Measurements from ENCODE around the gene SNRNP70.
"Not testable (repeated sequence)": the region's sequence is repeated elsewhere in the genome, so short reads cannot be mapped to it uniquely, and the experiment has no call there.

Gene SNRNP70

DNA sequence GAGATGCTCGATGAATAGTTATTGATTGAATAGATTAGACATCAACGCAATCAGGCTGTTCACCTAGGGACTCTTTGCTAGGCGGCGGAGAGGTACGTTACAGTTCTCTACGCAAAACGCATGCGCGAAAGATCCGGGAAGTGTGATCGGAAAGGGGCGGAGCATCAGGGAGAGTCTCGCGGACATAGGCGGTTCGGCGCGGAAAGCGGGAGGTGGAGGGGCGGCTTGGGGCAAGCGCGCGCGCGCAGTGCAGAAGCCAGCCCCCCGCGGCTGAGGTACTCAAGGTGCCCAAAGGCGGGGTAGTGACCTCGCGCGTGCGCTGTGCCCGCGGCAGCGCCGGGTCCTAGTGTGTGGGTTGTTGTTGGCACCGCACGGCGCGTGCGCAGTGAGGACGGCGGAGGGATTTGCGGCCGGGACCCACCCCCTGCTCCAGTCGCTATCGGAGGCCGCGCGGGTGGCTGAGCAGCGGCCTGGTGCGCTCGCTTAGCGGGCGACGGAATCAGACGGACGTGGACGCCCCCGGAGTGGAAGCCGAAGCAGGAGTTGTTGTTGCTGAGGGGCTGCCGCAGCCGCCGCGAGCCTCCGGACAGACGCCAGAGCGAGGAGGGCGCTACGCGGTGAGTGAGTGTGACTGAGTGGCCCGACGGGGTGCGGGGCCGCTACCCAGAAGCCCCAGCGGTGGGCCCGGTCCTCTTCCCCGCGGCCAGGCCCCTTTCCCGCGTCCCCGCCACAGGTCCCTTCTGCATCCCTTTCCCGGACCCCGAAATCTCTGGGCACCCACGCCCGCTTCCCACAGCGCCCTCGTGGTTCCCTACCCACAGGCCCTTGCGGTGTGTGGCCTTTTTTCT, at the start of gene SNRNP70:
Gene SNRNP70, plus strand, starts transcription at position 432 of the 848 bp plus-strand sequence. CDS start 964 bp downstream, outside the sequence.
- DNase-seq (ENCODE audit: low read depth, low spot score), result peak; percentile 100

GRCh38 chr19:49036815-49037214, 48.4 kb upstream of the SNRNP70 start, which contains the start of gene CGB1:
CGB1 (minus strand) TSS chr19:49036895; CDS start chr19:49036711, 184 bp downstream.
- DNase-seq (ENCODE audit: low read depth, low spot score), result peak; percentile 75

- DNase-seq (ENCODE audit: low read depth, low spot score), result not testable (repeated sequence)
These were observed 47.1 kb upstream of the SNRNP70 start for GRCh38 chr19:49038111-49038510.

DNA sequence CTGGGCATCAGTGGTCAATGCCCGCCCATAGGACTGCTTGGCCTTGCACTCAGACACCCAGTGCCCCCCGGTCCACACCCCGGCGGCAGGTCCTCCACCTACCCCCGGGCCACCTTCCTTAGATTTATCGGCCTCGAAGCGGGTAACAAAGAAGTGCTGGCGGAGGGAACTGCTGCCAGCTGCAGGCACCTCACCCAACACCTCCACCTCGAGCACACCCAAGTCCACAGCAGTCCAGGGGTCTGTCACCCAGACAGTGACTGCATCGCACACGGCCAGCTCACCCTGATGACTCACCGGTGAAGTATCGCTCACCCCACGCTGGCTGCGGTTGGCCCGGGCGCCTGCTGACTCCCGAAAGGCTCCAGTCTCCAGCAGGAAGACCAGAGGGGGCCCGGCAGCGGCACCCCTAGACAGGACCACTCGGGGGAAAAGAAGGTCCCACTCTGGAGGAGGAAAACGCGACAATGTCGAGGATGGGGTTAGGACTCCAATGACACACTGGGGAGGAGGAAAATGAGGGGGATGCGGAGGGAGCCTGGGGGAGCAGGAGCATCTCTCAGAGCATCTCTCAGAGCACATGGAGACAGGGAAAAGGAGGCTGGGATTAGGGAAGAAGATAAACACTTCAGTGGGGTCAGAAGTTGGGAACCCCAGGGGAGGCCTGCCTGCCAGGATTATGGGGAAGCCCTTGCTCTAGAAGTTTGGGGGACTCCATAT, 46.5 kb upstream of the SNRNP70 start:
- DNase-seq (ENCODE audit: low read depth, low spot score), result not testable (repeated sequence)

GRCh38 chr19:49039736-49040135, 45.5 kb upstream of the SNRNP70 start:
- DNase-seq (ENCODE audit: low read depth, low spot score), result not testable (repeated sequence)

GRCh38 chr19:49042177-49042576, 43.1 kb upstream of the SNRNP70 start:
- DNase-seq (ENCODE audit: low read depth, low spot score), result peak; percentile 18

DNA sequence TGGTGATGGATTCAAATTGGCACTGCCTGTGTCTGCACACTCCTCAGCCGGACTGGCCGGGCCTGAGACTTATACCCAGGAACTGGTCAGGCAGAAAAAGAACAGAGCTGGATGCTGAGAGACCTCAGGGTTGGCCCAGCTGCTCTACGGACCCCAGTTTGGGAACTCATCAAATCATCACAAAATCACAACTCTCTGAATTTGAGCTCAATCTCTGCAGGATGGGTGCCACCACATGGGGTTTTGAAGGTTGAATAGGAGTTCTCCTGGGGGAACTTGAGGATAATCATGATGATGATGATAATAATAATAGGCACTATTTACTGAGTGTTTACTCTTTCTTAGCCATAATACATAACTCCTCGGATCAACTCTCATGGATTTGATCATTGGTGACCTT, 42.6 kb upstream of the SNRNP70 start:
- DNase-seq (ENCODE audit: low read depth, low spot score), result not testable (repeated sequence)

- DNase-seq (ENCODE audit: low read depth, low spot score), result not testable (repeated sequence)
These were observed 41.7 kb upstream of the SNRNP70 start, which contains the start of gene CGB5 for GRCh38 chr19:49043548-49043947. CGB5 (plus strand) TSS chr19:49043848; CDS start chr19:49044210, 362 bp downstream.

- not testable (repeated sequence) for DNase-seq (ENCODE audit: low read depth, low spot score)
These were observed 36.2 kb upstream of the SNRNP70 start, which contains the start of gene CGB8 for GRCh38 chr19:49049011-49049410. CGB8 (minus strand) TSS chr19:49049111; CDS start chr19:49048739, 372 bp downstream.

DNA sequence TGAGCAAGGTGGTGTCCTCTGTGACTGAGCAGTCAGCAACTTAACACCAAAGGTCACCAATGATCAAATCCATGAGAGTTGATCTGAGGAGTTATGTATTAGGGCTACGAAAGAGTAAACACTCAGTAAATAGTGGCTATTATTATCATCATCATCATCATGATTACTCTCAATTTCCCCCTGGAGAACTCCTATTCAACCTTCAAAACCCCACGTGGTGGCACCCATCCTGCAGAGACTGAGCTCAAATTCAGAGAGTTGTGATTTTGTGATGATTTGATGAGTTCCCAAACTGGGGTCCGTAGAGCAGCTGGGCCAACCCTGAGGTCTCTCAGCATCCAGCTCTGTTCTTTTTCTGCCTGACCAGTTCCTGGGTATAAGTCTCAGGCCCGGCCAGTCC, 35.4 kb upstream of the SNRNP70 start:
- DNase-seq (ENCODE audit: low read depth, low spot score), result not testable (repeated sequence)

DNA sequence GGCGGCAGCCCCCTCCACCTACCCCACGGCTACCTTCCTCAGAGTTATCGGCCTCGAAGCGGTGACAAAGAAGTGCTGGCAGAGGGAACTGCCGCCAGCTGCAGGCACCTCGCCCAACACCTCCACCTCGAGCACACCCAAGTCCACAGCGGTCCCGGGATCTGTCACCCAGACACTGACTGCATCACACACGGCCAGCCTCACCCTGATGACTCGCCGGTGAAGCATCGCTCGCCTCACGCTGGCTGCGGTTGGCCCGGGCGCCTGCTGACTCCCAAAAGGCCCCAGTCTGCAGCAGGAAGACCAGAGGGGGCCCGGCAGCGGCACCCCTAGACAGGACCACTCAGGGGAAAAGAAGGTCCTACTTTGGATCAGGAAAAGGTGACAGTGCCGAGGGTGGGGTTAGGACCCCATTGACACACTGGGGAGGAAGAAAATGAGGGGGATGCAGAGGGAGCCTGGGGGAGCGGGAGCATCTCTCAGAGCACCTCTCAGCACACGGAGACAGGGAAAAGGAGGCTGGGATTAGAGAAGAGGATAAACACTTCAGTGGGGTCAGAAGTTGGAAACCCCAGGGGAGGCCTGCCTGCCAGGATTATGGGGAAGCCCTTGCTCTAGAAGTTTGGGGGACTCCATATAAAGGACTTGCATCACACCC, 34.7 kb upstream of the SNRNP70 start:
- DNase-seq (ENCODE audit: low read depth, low spot score), result peak; percentile 15

- peak; percentile 79 for DNase-seq (ENCODE audit: low read depth, low spot score)
These were observed 28.9 kb upstream of the SNRNP70 start for GRCh38 chr19:49056101-49056901.

DNA sequence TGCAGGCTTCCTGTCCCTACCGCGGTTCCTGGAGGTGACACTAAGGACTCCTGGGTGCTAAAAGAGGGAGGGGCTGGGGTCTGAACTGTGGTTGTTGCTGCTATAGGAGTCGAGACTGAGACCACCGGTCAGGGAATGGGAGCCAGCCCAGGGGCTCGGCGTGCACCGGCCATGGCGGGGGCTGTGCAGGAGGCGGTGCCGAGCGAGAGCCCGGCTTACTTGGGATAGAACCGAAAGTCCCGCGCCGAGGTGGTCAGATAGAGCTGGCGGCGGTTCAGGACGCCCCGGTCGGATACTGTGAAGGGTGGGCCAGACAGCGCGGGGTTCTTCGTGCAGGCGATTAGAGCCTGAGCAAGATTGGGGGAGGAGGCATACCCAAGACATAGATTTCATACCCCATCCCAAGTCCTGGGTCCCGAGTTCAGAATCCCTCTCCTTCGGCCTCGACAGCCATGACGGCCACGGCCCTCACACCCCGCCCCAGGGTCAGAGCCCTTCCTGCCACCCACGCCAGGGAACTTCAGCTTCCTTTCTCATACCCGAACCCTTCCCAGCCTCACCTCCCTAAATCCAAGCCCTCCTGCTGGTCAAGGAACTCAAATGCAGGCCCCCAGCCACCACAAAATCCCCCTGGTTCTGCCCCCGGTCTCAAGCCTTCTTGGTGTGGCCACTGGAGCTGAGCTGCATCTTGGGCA, 28.2 kb upstream of the SNRNP70 start:
- DNase-seq (ENCODE audit: low read depth, low spot score), result not testable (repeated sequence)

DNA sequence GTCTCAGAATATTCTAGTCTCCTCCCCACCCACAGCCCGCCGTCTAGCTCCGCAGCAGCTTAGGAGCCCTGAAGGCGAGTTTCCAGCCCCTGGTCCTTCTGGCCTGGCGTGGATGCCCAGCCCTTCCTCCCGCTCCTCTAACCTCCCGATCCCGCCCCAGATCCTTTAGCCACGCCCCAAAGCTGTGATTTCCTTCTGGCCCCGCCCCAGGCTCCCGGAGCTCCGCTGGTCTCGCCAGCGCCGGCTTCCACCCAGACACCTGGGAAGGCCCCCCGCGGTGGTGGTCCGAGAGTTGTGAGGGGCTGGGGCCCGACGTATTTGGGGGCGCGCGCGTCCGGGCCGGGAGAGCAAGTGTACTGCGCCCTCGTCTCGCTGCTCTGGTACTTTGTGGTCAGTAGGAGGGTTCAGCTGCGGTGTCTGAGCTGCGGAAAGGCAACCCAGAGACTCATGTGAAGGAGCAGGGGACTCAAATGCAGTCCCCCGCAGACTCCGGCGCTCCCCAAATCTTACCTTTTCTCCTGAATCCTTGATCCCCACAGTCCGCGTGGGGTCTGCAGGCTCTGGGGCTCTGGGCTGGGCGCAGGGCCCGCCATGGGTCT, 27.5 kb upstream of the SNRNP70 start, which contains the start of gene CGB7:
Gene CGB7, minus strand, starts transcription at position 114 of the 599 bp plus-strand sequence. CDS start 2,374 bp downstream, outside the sequence.
- DNase-seq (ENCODE audit: low read depth, low spot score), result peak; percentile 81

GRCh38 chr19:49058562-49058961, 26.7 kb upstream of the SNRNP70 start:
- DNase-seq (ENCODE audit: low read depth, low spot score), result peak; percentile 27

DNA sequence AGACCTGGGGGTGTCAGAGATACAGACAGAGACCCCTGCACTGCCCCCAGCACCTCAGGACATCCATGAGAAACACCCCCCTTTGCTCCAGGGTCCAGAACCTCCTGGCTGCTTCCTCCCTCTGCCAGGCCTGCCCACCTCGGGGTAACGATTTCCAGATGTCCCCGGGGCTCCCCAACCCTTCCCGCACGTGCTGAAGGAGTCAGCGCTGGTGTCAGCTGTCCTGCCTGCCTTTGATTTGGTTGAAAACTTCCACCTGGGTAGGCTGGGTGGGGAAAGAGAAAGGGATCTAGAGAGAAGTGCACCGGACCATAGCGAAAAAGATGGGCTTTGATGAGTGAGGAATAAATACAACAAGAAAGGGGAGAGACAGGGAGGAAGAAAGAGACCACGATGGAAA, 26.2 kb upstream of the SNRNP70 start:
- DNase-seq (ENCODE audit: low read depth, low spot score), result no peak

- no peak for DNase-seq (ENCODE audit: low read depth, low spot score)
These were observed 24.3 kb upstream of the SNRNP70 start for GRCh38 chr19:49061000-49061399.

- DNase-seq (ENCODE audit: low read depth, low spot score), result no peak
These were observed 23.8 kb upstream of the SNRNP70 start for GRCh38 chr19:49061445-49061844.

DNA sequence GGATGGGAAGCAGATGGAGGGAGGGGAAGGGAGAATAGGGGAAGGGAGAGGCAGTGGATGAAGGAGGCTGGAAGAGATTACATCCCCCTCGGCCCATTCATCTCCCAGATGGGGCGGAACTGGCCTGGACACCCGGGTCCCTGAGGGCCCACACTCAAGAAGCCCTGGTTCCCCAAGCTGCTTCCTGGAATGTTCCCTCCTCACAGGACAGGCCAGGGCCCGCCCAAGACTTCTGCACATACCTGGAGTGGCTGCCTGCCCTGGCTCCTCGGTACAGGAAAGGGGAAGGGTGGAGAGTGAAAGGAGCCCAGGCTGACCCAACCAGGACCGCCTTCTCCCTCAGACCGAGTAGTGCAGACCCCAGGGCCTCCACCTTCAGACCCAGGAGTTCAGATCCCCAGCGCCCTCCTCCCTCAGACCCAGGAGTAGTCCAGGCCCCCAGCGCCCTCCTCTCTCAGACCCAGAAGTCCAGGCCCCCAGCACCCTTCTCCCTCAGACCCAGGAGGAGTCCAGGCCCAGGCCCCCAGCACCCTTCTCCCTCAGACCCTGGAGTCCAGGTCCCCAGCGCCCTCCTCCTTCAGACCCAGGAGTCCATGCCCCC, 21.1 kb upstream of the SNRNP70 start:
- DNase-seq (ENCODE audit: low read depth, low spot score), result peak; percentile 49
